GM12801 (cell line): ENCODE data around the gene PARP1.

ENCODE experiments used
- TF ChIP-seq, protein P1 (sequence below): IDR thresholded peaks from one replicate; pipeline ENCODE4 v1.5.1; 2011; ENCODE audit warnings: control low read depth; ENCODE audit not compliant: insufficient read length; ENCODE audit errors: extremely low read depth

PARP1 gene

DNA sequence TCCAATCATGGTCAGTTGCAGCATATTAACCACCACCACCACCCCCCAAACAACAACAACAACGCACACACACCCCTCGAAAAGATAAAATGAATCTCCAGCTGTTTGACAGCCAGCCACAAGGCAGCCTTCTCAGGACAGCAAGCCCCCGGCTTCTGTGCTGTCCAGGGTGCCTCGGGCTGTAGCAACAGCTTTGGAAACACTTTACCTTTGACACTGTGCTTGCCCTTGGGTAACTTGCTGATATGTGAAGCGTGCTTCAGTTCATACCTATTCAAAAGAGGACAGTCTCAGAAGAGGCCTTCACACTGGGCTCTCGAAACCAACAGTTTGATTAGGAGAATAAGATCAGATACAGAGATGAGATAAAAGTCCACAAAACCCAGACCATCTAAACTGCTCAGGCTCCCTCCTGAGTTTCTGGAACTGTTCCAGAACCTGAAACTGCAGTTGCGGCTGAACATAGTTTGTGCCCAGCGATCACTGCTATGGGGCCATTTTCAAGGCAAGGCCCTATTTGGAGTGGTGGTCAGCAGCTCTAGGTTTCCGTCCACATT lies 44.9 kb downstream of the PARP1 start:
- TF ChIP-seq, protein P1, sequence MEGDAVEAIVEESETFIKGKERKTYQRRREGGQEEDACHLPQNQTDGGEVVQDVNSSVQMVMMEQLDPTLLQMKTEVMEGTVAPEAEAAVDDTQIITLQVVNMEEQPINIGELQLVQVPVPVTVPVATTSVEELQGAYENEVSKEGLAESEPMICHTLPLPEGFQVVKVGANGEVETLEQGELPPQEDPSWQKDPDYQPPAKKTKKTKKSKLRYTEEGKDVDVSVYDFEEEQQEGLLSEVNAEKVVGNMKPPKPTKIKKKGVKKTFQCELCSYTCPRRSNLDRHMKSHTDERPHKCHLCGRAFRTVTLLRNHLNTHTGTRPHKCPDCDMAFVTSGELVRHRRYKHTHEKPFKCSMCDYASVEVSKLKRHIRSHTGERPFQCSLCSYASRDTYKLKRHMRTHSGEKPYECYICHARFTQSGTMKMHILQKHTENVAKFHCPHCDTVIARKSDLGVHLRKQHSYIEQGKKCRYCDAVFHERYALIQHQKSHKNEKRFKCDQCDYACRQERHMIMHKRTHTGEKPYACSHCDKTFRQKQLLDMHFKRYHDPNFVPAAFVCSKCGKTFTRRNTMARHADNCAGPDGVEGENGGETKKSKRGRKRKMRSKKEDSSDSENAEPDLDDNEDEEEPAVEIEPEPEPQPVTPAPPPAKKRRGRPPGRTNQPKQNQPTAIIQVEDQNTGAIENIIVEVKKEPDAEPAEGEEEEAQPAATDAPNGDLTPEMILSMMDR: no peak

DNA sequence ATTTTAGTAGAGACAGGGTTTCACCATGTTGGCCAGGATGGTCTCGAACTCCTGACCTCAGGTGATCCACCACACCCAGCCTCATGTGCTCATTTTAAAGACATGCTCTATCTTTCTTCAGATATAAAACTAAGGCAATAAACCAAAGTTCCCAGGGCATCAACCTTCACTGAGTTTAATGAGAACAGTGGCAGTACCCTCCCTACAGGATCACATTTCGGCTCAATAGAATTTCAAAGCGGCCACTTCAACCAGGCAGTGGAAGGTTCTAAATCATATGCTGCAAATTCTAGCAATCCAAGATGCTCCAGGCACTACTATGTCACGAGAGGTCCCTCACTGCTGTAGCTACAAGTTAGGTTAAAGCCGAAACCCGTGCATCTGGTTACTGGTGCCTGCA lies 45.5 kb downstream of the PARP1 start:
- TF ChIP-seq, protein P1: no peak

DNA sequence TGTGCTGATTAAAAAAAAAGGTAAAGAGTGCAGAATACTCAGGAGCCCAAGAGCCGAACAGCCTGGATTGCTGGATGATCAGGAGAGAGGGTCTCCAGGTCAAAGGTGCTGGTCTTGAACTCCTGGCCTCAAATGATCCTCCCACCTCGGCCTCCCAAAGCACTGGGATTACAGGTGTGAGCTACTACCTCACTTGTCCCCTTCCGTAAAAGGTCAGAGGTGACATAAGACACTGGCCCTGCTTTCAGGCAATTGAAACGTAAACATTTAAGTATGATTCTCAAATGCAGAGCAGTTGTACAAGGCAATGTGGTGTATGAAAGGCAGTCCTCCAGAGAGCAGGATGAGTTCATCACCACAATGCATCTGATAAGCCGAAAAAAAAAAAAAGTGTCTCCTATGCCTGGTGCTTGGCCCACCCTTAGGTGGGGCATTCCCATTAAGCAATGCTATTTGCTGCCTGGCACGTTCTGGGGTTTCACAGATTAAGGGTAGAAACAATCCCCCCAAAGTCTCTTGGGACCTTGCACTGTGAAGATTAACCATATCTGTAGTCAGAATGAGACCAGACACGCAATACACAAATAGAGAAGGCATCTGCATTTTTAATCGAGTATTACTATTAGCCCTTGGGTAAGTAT lies 47.7 kb downstream of the PARP1 start:
- TF ChIP-seq, protein P1: no peak

DNA sequence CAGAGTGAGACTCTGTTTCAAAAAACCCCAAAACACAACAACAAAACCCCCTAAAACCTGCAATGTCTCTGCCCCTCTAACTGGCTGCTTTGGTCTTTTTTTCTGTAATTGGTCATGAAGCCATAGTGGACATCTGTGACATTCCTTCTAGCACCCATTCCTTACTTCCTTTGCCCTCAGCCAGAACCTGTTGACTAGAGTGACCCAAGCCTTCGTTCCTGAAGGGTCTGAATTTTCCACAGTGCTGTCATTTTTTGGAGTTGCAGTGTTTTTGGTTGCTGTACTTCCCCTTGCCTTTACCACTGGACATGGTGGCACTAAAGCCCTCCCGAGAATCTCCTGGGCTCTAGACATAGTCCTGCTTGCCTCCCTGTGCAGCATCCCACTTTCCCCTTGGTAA lies 50.5 kb downstream of the PARP1 start:
- TF ChIP-seq, protein P1: no peak

DNA sequence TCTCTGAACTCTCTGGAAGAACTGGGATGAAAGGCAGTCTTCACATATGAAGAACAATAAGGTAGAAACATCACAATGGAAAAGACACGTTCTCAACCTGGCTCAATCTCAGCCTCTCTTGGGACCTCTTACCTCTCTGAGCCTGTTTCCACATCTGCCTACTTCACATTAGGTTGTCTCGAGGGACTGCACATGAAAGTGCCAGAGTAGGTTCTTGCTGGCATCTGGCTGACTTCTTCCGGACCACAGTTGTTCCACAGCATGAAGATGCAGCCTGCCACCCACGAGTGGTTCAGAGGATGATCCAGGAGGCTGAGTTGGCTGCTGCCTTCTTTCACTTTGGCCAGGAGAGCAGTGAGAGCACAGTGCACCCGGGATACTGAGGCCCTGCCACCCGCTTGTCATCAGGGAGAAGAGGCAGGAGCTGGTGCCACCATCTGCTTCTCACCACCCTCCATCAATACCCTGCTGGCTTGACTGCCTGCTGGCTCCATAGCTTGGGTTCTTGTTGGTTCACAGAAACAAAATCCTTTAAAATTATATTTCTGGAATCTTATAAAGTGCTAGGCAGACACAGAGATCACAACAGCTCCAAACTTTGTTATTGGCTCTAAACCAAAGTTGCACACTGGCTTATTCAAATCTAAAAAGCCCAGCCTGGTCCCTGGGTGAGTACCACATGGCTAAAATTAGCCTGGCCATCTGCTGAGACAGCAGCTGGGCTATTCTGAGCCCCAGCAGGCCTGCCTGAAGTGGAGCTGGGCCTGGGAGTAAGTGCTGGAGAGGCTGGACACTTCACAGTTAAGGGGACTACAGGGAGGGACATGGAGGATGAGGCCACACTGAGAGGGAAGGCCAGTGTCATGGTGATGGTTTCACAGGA lies 52.0 kb downstream of the PARP1 start:
- TF ChIP-seq, protein P1: no peak

DNA sequence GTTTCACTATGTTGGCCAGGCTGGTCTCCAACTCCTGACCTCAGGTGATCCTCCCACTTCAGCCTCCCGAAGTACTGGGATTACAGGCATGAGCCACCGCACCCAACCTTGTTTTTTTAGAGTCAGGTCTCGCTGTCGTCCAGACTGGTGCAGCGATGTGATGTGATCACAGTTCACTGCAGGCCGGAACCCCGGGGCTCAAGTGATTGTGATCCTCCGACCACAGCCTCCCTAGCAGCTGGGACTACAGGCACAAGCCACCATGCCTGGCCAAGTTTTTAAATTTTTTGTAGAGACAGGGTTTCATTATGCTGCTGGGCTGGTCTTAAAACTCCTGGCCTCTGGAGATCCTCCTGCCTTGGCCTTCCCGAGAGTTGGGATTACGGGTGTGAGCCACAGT lies 52.9 kb downstream of the PARP1 start:
- TF ChIP-seq, protein P1: no peak

DNA sequence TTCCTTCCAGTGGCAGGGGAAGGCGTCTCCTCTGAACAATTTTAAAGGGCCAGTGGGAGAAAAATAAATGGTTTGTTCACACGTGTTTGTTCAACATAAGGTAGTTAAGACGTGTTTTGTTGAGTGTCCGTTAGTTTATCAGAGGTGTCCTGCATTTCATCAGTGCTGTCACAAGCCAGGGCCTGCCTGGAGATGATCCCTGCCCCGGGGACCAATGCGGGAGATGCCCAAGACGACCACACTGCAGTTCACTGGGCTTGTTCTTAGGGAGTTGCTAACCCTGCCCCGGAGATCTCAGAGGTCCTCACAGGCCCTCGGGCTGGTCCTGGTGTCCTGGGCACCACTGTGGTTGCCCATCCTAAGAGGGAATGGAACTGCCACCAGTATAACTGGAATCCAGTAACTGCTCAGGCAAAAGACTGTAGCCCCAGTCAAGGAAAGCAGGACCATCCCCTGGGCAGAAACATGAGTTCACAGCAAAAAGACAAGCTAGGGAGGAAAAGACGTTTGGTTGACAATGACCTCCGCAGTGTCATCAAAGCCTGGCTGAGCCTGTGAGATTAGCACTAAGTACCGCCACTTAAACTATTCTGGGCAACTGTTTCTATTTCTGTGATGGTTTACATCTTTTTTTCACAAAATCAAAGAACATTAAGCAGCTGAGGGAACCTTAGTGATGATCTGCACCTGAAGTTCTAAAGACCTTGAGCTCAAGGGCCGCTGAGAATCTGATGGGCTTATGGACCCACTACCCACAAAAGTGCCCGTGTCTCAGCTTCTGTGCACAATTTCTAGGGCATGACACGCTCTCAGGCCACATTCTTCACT lies 54.0 kb downstream of the PARP1 start:
- TF ChIP-seq, protein P1: no peak
